SK-MEL-5 (cell line): Measurements from ENCODE around the gene SMAD6. TPM values are rescaled to one million over a fixed set of nuclear protein-coding genes. Genes with fewer than 3 reads are reported as not detected.
A peak's percentile ranks its signal among the peaks of the same experiment; 100 is the strongest.

Experiments used
- DNase-seq: peaks from one replicate; pipeline ENCODE4 v3.0.0-alpha.2; 2016; ENCODE audit warnings: low read depth, low spot score
- in situ Hi-C: cut with HindIII; loops from 2 replicates; pipeline ENCODE4 v1.10.0; 2016; ENCODE audit warnings: low sequenced_read_pairs, high pct_unique_total_duplicates, low pct_unique_long_range_greater_than_20kb
- total RNA-seq: library from RNA; depleted of rRNA; stranded (reverse); fragments of >200 nt; shearing (Covaris generic); gene quantifications from 2 replicates; pipeline ENCODE4 v1.2.3, GENCODE V29; 2014

The SMAD6 gene
- total RNA-seq, 1 experiment from 2014 or later: 4.6 TPM

- DNase-seq: no peak
- in situ Hi-C loops: no loop called here
These were observed 9.8 kb downstream of the SMAD6 start for GRCh38 chr15:66711862-66712261.

DNA sequence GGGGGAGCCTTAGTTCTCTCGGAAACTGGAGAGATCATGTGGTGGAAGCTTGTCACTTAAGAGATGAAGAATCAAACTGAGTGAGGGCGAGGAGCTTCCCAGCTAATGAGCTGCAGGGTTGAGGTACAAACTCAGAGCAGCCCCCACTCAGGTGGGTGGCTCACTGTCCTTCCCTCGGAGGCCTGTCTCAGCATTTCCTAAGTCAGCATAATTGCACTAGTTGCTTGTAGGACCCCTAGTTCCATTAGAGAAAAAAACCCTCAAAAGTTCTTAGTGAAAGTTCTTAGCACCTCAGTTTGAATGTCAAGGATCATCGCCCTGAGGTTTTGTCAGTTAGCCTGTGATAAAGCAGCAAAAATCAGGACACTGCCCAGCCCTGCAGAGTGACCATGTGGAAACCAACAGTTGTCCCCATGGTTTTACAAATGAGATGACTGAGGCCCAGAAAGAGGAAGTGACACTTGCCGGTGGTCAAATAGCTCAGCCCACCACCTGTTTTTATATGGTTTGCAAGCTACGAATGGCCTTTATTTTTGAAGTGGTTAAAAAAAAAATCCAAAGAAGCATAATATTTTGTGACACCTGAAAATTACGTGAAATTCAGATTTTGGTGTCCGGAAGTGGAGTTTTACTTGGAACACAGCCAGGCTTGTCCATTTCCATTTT lies 11.9 kb downstream of the SMAD6 start:
- in situ Hi-C loops: no loop called here
- no peak for DNase-seq

GRCh38 chr15:66714543-66714981 lies 12.5 kb downstream of the SMAD6 start:
- DNase-seq: no peak
- in situ Hi-C loops: no loop called here

DNA sequence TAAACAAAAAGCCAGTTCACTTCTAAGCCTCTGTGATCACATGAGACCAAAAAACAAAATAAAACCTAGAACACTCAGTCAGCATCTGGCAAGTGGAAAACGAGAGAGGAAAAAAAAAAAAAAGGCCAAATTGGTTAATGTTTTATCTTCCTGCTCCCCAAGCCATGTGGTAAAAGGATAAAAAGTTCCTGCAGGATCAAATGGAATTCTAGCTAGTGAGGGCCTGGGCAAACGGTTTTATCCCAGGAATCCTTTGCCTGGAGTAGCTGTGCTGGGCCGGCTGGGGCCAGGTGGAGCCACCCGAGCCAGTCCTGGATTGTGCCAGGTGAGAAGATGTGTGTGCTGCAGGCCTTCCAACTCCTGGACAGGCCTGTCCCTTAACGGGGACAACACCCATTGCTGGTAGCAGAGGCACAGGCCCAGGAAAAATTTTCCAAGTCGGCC lies 13.2 kb downstream of the SMAD6 start:
- in situ Hi-C loops: no loop called here
- no peak for DNase-seq

DNA sequence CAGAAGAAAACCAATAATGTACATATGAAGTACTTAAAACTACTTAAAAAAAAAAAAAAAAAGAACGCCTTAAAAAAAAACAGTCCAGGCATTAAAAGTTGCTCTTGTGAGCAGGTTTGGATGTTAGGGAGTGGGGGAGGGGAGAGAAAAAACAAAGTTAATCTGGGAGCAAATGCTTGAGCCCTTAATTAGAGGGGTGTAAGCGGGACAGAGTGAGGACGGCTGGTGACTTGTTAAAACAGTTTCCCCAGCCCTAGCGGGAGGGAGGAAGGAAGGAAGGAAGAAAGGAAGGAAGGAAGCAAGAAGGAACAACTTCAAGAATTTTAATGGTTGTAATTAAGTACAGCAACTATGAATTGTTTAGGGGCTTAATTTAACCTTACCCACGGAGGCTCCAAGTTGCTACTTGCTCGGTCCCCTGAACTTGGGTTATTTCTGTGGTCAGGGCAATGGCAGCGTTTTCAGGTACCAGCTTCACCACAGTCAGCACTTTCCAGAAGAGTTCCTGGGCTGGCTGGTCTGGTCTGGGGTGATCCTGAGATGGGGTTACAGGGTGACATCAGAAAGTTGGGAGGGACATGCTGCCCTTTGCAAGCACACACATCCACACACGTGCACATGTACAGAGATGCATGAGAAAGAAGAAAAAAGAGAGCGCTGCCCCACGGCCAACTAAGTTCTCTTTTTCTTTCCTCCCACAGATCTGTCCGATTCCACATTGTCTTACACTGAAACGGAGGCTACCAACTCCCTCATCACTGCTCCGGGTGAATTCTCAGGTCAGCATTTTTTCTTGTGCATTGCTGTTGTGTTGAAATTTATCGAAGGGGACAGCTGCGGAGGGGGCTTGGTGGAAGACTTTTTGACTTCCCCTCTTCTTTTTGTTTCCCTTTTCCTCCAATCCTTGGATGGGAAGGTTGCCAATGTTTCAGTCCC lies 14.0 kb downstream of the SMAD6 start:
- in situ Hi-C loops: no loop called here
- no peak for DNase-seq

DNA sequence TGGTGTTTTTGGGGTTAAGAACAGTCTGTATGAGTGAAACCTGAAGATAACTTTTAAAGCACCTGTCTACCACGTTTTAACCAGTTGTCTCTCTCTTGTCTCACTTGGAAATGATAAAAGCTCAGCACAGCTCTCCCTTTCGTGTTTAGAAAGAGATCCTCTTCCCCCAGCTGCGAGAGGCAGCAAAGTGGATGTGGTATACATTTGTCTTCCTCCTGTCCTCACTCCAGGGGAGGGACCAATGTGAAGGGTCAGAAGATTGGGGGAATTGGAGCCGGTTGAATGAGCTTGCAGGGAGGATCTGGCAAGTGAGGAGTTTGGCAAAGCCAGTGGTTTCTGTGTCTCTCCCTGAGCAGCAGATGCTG lies 14.6 kb downstream of the SMAD6 start:
- DNase-seq: no peak
- in situ Hi-C loops: no loop called here

DNA sequence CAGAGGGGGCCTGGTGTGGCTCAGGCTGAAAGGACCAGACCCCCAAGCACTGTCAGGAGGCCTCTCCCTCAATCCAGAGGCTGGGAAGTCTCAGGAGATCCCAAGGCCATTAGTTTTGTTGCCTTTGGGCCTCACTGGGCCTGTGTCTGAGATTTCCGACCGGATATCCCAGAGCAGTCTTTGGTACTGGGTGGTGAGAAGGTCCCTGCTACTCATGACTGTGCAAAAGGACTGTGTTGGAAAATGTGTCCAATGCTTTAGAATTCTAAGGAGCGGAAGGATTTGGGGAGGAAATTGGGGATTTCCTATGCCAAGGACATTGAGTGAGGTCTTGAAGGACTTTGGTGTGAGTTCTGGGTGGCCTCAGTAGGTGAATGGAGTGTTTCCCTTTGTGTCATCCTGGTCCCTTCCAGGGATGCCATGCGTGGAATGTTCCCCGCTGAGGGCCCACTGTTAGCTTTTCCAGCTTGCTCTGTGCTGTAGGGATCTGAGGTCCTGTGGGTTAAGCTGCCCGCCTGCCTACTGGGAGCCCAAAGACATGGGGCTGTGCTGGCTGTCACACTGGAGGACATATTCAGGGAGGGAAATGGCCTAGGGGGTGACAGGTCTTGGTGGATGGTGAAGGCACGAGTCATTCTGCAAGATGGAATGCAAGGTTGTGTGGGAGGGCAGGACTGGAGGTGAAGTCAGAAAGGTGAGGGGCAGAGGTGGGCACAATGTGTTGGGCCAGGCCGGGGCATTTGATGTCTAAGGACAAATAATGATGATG lies 16.4 kb downstream of the SMAD6 start:
- DNase-seq: no peak
- in situ Hi-C loops: no loop called here

- in situ Hi-C loops: no loop called here
- DNase-seq: no peak
These were observed 17.4 kb downstream of the SMAD6 start for GRCh38 chr15:66719471-66719870.

GRCh38 chr15:66720206-66721010 lies 18.4 kb downstream of the SMAD6 start:
- in situ Hi-C loops: no loop called here
- DNase-seq: no peak

GRCh38 chr15:66721020-66721419 lies 19.0 kb downstream of the SMAD6 start:
- DNase-seq: no peak
- in situ Hi-C loops: no loop called here

- in situ Hi-C loops: no loop called here
These were observed 19.5 kb downstream of the SMAD6 start for GRCh38 chr15:66721501-66721937.

DNA sequence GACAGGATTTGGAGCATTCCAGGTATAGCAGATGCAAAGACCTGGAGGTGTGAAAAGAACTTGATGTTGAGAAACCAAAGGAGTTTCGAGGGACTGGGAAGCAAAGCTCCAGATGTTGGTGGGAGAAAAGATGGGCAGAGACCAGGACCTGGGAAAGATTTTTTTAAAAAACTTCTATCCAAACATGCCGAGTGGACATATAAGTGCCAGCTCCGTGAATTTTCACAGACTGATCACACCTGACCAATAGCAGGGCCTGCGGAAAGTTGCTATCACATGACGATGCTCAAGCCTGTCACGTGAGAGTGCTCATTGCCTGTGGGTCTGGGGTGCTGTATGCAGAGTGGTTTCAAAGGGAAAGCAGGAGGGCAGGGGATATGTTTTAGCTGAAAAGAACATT lies 19.9 kb downstream of the SMAD6 start:
- peak; percentile 22 for DNase-seq
- in situ Hi-C loops: no loop called here

More at GRCh38 chr15:66721501-66721937, 19.5 kb downstream of the SMAD6 start:
- no peak for DNase-seq

GRCh38 chr15:66722757-66723540 lies 20.9 kb downstream of the SMAD6 start:
- in situ Hi-C loops: no loop called here
- no peak for DNase-seq

GRCh38 chr15:66723826-66724731 lies 22.0 kb downstream of the SMAD6 start:
- DNase-seq: no peak
- in situ Hi-C loops: no loop called here

DNA sequence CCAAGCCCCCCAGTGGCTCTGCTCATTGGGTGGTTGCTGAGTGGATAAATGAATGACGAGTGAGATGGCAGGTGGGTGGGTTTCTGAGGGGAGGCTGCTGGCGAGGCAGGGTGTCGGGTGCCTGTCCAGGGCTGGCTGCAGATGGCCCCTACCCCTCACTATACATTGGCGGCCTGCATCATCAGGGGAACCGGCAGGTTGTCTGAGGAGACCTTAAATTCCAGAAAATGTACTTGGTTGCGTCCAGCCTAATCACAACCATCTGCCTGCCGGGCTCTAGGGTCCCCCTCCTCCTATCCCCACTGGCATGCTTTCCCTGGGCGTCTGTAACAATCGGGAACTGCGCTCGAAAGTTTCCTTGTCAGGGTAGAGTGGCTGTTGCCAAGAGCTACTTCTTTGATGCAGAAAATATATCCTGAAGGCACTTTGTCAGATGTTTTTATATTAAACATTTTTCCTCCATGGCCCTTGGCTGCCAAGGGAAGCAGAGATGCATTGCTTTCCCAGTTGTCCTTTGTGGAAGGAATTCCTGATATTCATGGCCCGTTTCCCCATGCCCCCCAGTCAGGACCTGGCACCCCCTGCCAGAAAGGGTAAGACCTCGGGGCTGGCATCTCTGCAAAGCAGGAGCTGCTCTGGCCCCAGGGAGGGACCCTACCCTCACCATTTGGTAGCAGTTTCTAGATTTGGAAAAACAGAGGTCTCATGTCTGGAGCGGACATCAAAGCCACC lies 22.9 kb downstream of the SMAD6 start:
- in situ Hi-C loops: no loop called here
- DNase-seq: no peak
